DMS114 treated with DMSO at 0.1 percent for 48 hours (cell line): ENCODE results near the gene HERPUD2.
"Not testable (repeated sequence)": the region's sequence is repeated elsewhere in the genome, so short reads cannot be mapped to it uniquely, and the experiment has no call there.

ENCODE experiments used
- DNase-seq: peaks from one replicate; lab custom pipeline; 2025; ENCODE audit not compliant: unreplicated experiment; lab: John Stamatoyannopoulos, UW

The HERPUD2 gene

GRCh38 chr7:35714862-35715261 lies 19.9 kb upstream of the HERPUD2 start:
- no peak for DNase-seq

- DNase-seq, result no peak
Measured at GRCh38 chr7:35714407-35714806, 19.5 kb upstream of the HERPUD2 start.

GRCh38 chr7:35712563-35713226 lies 17.8 kb upstream of the HERPUD2 start:
- no peak for DNase-seq

GRCh38 chr7:35707422-35707821 lies 12.5 kb upstream of the HERPUD2 start:
- DNase-seq, result no peak

- no peak for DNase-seq
Measured at GRCh38 chr7:35705932-35706461, 11.1 kb upstream of the HERPUD2 start.

GRCh38 chr7:35704261-35704660 lies 9.3 kb upstream of the HERPUD2 start:
- no peak for DNase-seq

- DNase-seq, result no peak
Measured at GRCh38 chr7:35702541-35702940, 7.6 kb upstream of the HERPUD2 start.

- DNase-seq, result no peak
Measured at GRCh38 chr7:35701287-35701900, 6.5 kb upstream of the HERPUD2 start.

GRCh38 chr7:35700865-35701264 lies 5.9 kb upstream of the HERPUD2 start:
- no peak for DNase-seq

GRCh38 chr7:35700333-35700732 lies 5.4 kb upstream of the HERPUD2 start:
- no peak for DNase-seq

- DNase-seq, result no peak
Measured at GRCh38 chr7:35699796-35700305, 4.9 kb upstream of the HERPUD2 start.

GRCh38 chr7:35698382-35698781 lies 3.4 kb upstream of the HERPUD2 start:
- not testable (repeated sequence) for DNase-seq

GRCh38 chr7:35697414-35698175 lies 2.7 kb upstream of the HERPUD2 start:
- no peak for DNase-seq

GRCh38 chr7:35695987-35696386 lies 1.1 kb upstream of the HERPUD2 start:
- DNase-seq, result no peak

- DNase-seq, result no peak
Measured at GRCh38 chr7:35695473-35695850, 527 bp upstream of the HERPUD2 start.

GRCh38 chr7:35694161-35694783 lies 663 bp downstream of the HERPUD2 start:
- DNase-seq, result no peak

GRCh38 chr7:35691827-35692307 lies 3.1 kb downstream of the HERPUD2 start:
- DNase-seq, result no peak

- no peak for DNase-seq
Measured at GRCh38 chr7:35691366-35691765, 3.6 kb downstream of the HERPUD2 start.

GRCh38 chr7:35690614-35691013 lies 4.3 kb downstream of the HERPUD2 start:
- not testable (repeated sequence) for DNase-seq

- DNase-seq, result no peak
Measured at GRCh38 chr7:35685781-35686180, 9.2 kb downstream of the HERPUD2 start.
